ENCODE data around the gene CLIC3. TPM values are rescaled to one million over a fixed set of nuclear protein-coding genes. Genes with fewer than 3 reads are reported as not detected.

Gene CLIC3
- total RNA-seq, 2 donors from 2014 or later, result 1.9 to 3.8 TPM

- intact Hi-C loops (cut with DNase I), result no loop called here
- no peak for DNase-seq (ENCODE audit: low spot score)
These were observed 36.0 kb downstream of the CLIC3 start for GRCh38 chr9:136960212-136960937.

DNA sequence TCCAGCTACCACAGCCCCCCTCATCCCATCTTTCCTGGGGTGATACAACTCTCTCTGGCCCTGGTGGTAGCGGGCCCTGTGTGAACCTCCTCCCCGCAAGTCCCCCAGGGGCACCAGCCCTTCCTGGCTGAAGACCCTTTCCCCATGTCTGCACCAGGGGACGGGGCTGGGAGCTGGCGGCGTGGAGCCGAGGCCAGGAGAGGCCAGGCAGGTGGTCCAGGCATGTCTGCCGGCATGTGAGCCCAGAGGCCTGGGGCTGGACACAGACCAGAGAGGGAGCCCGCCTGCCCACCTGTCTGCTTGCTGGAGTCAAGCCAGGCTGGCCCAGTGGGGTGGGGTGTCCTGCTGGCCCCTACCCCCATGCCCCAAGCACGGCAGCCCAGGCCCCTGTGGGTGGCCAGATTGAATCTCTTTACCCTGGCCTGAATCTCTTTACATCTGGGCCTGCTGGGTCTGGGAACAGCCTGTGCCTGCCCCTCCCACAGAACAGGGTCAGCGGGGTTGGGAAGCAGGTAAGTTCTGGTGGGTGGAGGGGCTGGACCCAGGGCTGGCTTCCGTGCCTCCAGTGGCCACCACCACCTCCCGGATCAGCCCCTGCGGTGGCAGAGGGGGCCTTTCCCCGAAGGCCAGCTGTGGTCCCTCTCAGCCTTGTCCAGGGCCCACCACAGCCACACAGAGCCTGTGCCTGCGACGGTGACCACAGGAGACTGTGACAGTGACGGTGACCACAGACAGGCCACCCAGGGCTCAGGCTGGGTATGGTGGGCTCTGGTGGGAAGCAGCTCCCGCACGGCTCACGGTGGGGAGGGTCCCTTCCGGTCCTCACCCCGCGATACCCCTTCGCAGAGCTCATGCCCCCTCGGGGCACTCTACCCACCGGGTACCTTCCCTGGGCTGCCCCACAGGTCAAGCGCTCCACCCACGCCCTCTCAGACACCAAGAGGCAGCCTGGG, 37.2 kb downstream of the CLIC3 start:
- no peak for DNase-seq (ENCODE audit: low spot score)
- intact Hi-C loops (cut with DNase I), result no loop called here

DNA sequence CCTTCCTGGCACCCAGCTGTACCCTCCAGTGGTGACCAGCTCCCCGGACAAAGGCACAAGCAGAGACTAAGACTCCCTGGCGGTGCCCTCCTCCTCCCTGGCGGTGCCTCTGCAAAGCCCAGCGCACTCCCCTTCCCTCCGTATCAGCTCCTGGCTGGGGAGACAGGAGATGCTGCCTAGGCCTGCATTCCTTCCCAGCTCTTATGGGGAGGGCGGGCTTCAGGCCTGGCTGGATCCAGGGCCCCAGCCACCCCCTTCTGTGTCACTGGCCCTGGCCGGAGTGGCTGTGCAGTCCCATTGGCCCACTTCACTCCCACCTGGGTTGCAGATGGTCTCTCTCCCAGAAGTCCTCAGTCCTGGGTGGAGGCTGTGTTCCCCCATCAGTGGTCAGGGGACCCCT, 37.9 kb downstream of the CLIC3 start:
- intact Hi-C loops (cut with DNase I), result no loop called here
- DNase-seq (ENCODE audit: low spot score), result no peak

GRCh38 chr9:136957901-136958300, 38.5 kb downstream of the CLIC3 start:
- DNase-seq (ENCODE audit: low spot score), result no peak

GRCh38 chr9:136957461-136957860, 38.9 kb downstream of the CLIC3 start:
- intact Hi-C loops (cut with DNase I), result no loop called here
- no peak for DNase-seq (ENCODE audit: low spot score)

More at GRCh38 chr9:136957901-136958300, 38.5 kb downstream of the CLIC3 start:
- intact Hi-C loops (cut with DNase I), result no loop called here

- no peak for DNase-seq (ENCODE audit: low spot score)
- intact Hi-C loops (cut with DNase I), result no loop called here
These were observed 39.8 kb downstream of the CLIC3 start for GRCh38 chr9:136956604-136957003.

DNA sequence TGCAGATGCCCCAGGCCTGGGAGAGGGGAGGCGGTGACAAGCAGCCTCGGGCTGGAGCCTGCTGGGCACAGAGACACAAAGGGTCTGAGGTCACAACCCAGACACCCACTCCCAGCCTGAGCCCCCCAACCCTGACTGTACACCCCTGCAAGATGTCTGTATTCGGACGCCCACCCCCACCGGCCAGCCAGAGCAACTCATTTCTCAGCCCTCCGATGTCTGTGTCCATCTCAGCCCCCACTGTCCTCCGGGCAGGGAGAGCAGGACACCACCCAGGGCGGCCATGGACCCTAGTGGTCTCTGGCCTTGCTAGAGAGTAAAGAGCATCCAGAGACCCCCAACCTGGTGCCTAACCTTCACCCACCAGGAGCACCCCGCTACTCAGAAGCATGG, 40.4 kb downstream of the CLIC3 start:
- intact Hi-C loops (cut with DNase I), result no loop called here
- no peak for DNase-seq (ENCODE audit: low spot score)

DNA sequence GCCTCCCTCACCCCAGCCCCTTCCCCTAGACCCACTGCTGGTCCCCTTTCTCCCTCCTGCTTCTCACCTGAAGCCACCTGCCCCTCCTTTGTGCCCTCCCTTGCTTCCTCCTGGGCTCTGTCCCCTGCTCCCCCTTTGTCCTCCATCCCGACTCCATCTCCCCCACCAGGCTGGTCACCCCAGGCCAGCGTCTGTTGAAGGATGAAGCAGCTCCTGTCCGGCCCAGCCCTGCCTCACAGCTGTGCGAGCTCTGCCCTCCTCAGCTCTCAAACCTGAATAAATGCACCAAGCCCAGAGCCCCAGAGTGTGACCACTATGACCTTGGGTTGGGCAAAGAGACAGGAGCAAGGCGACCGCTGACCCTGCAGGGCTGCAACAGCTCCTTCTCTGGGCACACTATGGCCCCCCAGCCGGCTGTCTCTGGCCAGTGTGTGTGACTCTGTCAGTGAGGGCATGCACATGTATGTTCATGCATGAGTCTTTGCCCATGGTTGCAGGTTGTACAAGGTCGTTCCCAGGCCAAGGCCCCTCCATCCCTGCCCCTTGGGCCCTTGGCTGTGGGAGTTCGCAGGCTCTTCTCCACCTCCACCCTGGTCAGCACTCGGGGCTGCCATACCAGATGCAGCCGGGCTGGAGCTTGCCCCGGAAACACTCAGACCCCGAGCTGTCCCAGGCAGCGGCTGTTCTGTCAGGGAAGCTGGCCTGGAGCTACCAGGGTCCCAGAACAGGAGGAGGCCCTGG, 41.0 kb downstream of the CLIC3 start:
- DNase-seq (ENCODE audit: low spot score), result no peak
- intact Hi-C loops (cut with DNase I), result no loop called here

DNA sequence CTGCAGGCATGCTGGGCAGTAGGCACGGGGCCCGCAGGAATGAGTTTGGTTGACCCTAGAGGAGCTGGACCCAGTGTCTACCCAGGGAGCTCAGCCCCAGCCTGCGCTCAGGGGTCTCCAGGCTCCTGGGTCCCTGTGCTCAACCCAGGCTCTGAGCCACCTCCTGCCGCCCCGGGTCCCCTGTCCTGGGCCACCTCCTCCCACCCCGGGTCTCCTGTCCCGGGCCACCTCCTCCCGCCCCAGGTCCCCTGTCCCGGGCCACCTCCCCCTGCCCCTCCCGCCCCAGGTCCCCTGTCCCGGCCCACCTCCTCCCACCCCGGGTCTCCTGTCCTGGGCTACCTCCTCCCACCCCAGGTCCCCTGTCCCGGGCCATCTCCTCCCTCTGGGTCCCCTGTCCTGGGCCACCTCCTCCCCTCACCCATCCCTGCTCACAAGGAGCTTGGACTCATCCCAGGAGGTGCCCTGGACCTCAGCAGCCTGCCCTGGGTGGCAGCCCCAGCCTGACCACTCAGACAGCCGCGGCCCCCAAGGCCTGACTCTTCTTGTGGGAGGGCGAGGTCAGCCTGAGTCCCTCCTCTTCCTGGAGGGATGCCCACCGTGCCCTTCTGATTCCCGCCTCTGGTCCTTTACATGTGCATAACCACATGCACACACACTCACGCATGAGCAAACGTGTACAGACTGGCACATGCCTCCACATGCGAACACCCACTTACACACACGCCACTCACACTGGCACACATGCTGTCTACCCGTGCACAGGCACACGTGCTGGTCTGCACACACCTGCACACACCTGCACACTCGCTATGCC, 41.9 kb downstream of the CLIC3 start:
- no peak for DNase-seq (ENCODE audit: low spot score)
- intact Hi-C loops (cut with DNase I), result no loop called here

DNA sequence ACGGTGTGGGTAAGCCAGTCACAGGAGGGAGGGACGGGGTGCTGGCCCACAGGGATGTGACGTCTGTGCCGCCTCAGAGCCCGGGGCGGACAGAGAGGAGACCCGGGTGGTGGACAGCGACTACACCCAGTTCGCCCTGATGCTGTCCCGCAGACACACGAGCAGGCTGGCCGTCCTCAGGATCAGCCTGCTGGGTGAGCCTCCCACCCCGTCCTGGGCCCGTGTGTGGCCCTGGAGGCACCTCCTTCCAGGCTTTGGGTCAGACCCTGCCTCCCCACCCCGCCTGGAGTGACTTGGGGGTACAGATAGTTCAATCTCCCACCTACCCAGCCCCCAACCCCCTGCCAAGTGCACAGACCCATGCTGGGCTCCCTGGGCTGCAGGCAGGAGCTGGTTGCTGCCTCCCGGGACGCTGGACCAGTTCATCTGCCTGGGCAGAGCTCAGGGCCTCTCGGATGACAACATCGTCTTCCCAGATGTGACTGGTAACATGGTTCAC, 42.5 kb downstream of the CLIC3 start:
- no peak for DNase-seq (ENCODE audit: low spot score)
- intact Hi-C loops (cut with DNase I), result no loop called here

DNA sequence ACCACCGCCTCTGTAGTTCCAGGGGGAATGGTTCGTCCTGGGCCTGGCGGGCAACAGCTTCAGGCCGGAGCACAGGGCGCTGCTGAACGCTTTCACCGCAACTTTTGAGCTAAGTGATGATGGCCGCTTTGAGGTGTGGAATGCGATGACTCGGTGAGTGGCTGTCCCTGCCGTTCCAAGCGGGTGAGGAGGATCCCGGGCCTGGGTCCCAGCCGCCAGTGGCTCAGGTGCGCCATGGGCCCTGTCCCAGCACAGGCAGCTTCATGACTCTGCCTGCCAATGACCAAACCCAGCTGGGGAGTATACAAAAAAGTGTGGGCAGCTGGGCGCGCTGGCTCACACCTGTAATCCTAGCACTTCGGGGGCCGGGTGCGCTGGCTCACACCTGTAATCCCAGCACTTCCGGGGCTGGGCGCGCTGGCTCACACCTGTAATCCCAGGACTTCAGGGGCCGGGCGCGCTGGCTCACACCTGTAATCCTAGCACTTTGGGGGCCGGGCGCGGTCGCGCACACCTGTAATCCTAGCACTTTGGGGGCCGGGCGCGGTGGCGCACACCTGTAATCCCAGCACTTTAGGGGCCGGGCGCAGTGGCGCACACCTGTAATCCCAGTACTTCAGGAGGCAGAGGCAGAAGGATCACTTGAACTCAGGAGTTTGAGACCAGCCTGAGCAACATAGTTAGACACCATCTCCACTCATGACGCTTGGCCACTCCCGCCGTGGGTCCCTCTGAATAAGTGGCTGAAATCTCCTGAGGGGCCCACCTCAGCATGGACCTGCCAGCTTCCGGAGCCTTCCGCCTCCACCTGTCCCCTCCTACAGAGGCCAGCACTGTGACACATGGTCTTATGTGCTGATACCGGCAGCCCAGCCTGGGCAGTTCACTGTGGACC, 43.2 kb downstream of the CLIC3 start:
- intact Hi-C loops (cut with DNase I), result no loop called here
- DNase-seq (ENCODE audit: low spot score), result no peak

DNA sequence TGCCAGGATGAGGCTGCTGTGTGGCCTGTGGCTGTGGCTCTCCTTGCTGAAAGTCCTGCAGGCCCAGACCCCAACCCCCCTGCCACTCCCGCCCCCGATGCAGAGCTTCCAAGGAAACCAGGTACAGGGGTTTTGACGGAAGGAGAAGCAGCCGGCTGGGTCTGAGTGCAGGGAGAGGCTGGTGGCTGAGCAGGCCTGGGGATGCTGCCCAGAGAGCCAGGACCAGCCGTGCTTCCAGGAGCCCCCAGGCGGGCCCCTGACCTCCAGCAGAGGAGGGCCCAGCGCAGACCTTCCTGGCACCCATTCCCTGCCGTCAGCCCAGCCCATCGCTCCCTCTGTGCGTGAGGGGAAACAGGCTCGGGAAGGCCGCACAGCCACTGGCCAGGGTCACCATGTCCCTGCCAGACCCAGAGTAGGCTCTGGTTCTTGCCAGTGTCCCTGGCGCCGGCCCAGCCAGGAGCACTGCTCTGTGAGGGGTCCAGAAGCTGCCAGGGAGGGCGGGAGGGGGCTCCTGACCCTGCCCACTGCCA, 44.0 kb downstream of the CLIC3 start:
- intact Hi-C loops (cut with DNase I), result no loop called here
- DNase-seq (ENCODE audit: low spot score), result no peak

- intact Hi-C loops (cut with DNase I), result no loop called here
- DNase-seq (ENCODE audit: low spot score), result no peak
These were observed 44.6 kb downstream of the CLIC3 start, which contains the start of gene LCN12 for GRCh38 chr9:136951541-136952320. Gene LCN12 (plus strand): TSS chr9:136952273. CDS start chr9:136952328, 55 bp downstream.

DNA sequence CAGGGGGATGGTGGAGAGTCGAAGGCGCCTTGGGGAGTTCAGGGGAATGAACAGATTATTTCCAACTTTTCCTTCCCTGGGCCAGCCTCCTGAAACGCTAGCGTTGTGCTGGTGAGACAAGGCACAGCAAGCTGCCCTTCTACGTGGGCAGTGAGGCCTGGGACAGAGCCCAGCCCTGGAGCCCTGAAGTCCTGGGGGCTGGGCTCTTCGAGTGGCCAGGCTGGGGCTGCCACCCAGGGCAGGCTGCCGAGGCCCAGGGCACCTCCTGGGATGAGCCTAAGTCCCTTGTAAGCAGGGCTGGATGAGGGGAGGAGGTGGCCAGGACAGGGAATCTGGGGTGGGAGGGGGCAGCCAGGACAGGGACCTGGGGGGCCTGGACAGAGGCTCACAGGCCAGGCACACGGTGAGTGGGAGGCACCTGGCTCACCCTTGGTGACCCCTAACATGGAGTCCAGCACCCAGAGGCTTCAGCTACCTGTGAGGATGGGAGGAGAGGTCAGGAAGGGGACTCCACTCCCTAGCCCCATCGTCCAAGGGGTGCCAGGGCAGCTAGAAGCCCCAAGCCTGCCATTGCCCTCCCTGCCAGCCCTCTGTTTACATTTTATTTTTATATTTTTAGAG, 45.6 kb downstream of the CLIC3 start:
- intact Hi-C loops (cut with DNase I), result no loop called here
- DNase-seq (ENCODE audit: low spot score), result no peak

DNA sequence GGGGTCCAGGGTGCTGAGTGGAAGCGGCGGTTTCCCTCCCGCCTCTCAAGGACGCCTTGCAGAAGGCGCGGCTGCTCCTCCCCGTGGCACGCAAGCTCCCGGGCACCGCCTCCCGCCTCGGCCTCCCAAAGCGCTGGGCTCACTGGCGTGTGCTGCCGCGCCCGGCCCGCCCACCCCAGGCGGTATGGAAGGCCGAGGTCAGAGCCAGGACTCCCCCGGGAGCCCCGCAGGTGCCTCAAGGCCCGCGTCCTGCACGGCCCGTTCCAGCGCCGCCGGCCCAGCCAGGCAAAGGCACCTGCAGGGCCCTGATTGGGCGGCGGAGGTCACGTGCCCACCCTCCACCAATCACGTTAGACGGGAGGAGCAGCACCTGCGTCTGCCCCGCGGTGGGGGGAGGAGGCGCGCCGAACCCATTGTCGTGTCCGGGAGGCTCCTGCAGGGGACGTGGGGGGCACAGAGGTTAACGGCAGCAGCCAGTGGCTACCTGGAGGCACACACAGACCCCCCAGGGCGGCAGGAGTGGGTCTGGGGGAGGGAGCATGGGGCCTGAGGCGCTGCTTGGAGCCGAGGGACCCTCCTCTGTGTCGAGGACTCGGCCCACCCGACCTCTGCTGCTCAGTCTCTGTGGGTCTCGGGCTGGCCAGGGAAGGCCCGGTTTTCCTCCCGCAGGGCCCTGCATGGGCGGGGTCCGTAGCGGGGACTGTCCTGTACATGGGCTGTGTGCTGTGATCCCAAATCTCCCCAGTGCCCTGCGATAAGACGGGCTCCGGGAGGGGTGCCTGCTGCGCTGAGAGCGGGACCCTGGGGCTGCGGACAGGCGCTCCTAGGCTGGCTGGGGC, 46.3 kb downstream of the CLIC3 start:
- DNase-seq (ENCODE audit: low spot score), result peak; percentile 97
- intact Hi-C loops (cut with DNase I), result no loop called here
